Activated CD4-positive, alpha-beta memory T cell treated with anti-CD3 and anti-CD28 coated beads for 36 hours (primary cell): Measurements from ENCODE around the gene USB1. TPM values are rescaled to one million over a fixed set of nuclear protein-coding genes. Genes with fewer than 3 reads are reported as not detected.

Experiments
- total RNA-seq, 2 experiments: library from RNA; stranded (reverse); gene quantifications; one replicate each; pipeline ENCODE4 v1.2.3, GENCODE V29; 2021

Gene USB1
- total RNA-seq, 2 experiments from 2014 or later = 42.2 to 46.0 TPM

Other genes starting within 250 kb of the USB1 start
- gene KIFC3, start 198.9 kb upstream of the USB1 start, total RNA-seq = 1 to 10 TPM in 1 of 2 experiments, under 1 TPM in 1; 0.83 to 1.3 TPM
- not detected for gene CNGB1, start 30.3 kb upstream of the USB1 start, total RNA-seq
- gene ZNF319, start 735 bp upstream of the USB1 start, total RNA-seq = 1 to 10 TPM; 6.5 to 8.1 TPM
- gene MMP15, start 24.3 kb downstream of the USB1 start, total RNA-seq = under 1 TPM; 0.46 to 0.71 TPM
- gene CFAP20, start 128.0 kb downstream of the USB1 start, total RNA-seq = 10 to 100 TPM; 37.2 to 38.6 TPM
- 10 to 100 TPM; 76.9 to 82.0 TPM for gene CSNK2A2, start 196.7 kb downstream of the USB1 start, total RNA-seq